ENCODE measurements around the gene PXK.

PXK gene

GRCh38 chr3:58377750-58378149, 45.1 kb downstream of the PXK start:
- Histone ChIP-seq H3K4me1 (ENCODE audit: low read length) (no peaks in the 10 kb centered on the region), H3K4me2 (ENCODE audit: low read depth, low read length) (no peak overlapping the region), H4K20me1 (ENCODE audit: insufficient read depth, low read length) (no peaks in the 10 kb centered on the region), H3K27me3 (replicated peaks; ENCODE audit: insufficient read depth, low read length) (no peaks in the 10 kb centered on the region), H3K9ac (ENCODE audit: low read length) (no peak overlapping the region), H2AFZ (ENCODE audit: low read length) (no peak overlapping the region), H3K4me3 (ENCODE audit: low read length) (no peak overlapping the region), H3K36me3 (replicated peaks; ENCODE audit: insufficient read depth, low read length) (no peaks in the 10 kb centered on the region), H3F3A (ENCODE audit: insufficient read depth, low read length) (no peaks in the 10 kb centered on the region), H3K9me2 (replicated peaks; ENCODE audit: insufficient read depth, low read length) (no peaks in the 10 kb centered on the region), H3K27ac (ENCODE audit: low read length) (no peak overlapping the region), H3K79me2 (ENCODE audit: low read length) (no peaks in the 10 kb centered on the region), H3K9me3 (replicated peaks; ENCODE audit: insufficient read depth, low read length) (no peaks in the 10 kb centered on the region)
- no peak for DNase-seq
- TF ChIP-seq EZH2phosphoT487 (IDR thresholded peaks at IDR 0.05; ENCODE audit: low read length) (no peak), EZH2 (optimal IDR thresholded peaks at IDR 0.05; ENCODE audit: low read depth, low read length) (no peak)
- TF ChIP-seq, protein P1, sequence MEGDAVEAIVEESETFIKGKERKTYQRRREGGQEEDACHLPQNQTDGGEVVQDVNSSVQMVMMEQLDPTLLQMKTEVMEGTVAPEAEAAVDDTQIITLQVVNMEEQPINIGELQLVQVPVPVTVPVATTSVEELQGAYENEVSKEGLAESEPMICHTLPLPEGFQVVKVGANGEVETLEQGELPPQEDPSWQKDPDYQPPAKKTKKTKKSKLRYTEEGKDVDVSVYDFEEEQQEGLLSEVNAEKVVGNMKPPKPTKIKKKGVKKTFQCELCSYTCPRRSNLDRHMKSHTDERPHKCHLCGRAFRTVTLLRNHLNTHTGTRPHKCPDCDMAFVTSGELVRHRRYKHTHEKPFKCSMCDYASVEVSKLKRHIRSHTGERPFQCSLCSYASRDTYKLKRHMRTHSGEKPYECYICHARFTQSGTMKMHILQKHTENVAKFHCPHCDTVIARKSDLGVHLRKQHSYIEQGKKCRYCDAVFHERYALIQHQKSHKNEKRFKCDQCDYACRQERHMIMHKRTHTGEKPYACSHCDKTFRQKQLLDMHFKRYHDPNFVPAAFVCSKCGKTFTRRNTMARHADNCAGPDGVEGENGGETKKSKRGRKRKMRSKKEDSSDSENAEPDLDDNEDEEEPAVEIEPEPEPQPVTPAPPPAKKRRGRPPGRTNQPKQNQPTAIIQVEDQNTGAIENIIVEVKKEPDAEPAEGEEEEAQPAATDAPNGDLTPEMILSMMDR (IDR thresholded peaks at IDR 0.05; ENCODE audit: low read length) = no peak

DNA sequence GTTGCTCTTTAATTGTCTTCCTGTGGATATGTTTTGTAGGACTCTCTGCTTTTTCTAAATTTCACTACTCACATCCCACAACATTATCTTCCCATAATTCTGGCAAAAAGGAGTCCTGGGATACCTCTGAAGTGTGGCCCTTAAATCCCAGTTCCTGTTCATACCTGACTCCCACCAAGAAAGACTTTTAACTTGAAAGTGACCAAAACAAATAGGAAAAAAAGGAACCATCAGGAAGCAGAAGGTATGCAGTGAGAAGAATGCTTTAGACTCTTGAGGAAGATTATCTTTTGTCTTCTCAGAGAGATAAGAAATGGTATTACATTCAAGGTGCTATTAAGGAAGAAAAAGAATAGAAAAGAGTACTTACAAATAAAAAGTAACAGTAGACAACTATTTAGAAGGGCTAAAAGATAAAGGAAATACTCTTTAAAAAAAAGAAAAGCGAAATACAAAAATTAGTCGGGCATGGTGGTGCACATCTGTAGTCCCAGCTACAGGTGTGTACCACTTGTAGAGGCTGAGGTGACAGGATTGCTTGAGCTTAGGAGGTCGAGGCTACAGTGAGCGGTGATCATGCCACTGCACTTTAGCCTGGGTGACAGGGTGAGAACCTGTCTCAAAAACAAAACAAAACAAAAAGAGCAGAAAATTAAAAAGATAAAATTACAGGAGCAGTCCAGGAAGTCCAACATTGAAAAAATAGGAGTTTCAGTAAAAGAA, 46.8 kb downstream of the PXK start:
- no peak for DNase-seq
- no peaks in the 10 kb centered on the region for H3K36me3 ChIP-seq (replicated peaks; ENCODE audit: insufficient read depth, low read length)
- TF ChIP-seq EZH2phosphoT487 (IDR thresholded peaks at IDR 0.05; ENCODE audit: low read length) = no peak
- TF ChIP-seq, protein P1 (IDR thresholded peaks at IDR 0.05; ENCODE audit: low read length) = no peak
- no peak for TF ChIP-seq EZH2 (optimal IDR thresholded peaks at IDR 0.05; ENCODE audit: low read depth, low read length)

GRCh38 chr3:58383476-58383875, 50.8 kb downstream of the PXK start:
- no peaks in the 10 kb centered on the region for H3K27me3 ChIP-seq (replicated peaks; ENCODE audit: insufficient read depth, low read length)
- H3K27ac ChIP-seq (ENCODE audit: low read length) = no peak overlapping the region
- no peak overlapping the region for H2AFZ ChIP-seq (ENCODE audit: low read length)
- H3K9me3 ChIP-seq (replicated peaks; ENCODE audit: insufficient read depth, low read length) = no peaks in the 10 kb centered on the region
- H3F3A ChIP-seq (ENCODE audit: insufficient read depth, low read length) = no peaks in the 10 kb centered on the region
- TF ChIP-seq EZH2phosphoT487 (IDR thresholded peaks at IDR 0.05; ENCODE audit: low read length) (no peak), EZH2 (optimal IDR thresholded peaks at IDR 0.05; ENCODE audit: low read depth, low read length) (no peak)
- TF ChIP-seq, protein P1 (IDR thresholded peaks at IDR 0.05; ENCODE audit: low read length) = no peak
- H3K36me3 ChIP-seq (replicated peaks; ENCODE audit: insufficient read depth, low read length) = no peaks in the 10 kb centered on the region
- DNase-seq = no peak
- no peaks in the 10 kb centered on the region for H4K20me1 ChIP-seq (ENCODE audit: insufficient read depth, low read length)
- no peaks in the 10 kb centered on the region for H3K9me2 ChIP-seq (replicated peaks; ENCODE audit: insufficient read depth, low read length)
- no peak overlapping the region for H3K4me2 ChIP-seq (ENCODE audit: low read depth, low read length)
- no peak overlapping the region for H3K4me3 ChIP-seq (ENCODE audit: low read length)
- H3K4me1 ChIP-seq (ENCODE audit: low read length) = no peaks in the 10 kb centered on the region
- H3K9ac ChIP-seq (ENCODE audit: low read length) = no peak overlapping the region
- no peaks in the 10 kb centered on the region for H3K79me2 ChIP-seq (ENCODE audit: low read length)

More for the DNA sequence above, 46.8 kb downstream of the PXK start:
- H3K79me2 ChIP-seq (ENCODE audit: low read length) = no peaks in the 10 kb centered on the region
- no peak overlapping the region for H3K4me2 ChIP-seq (ENCODE audit: low read depth, low read length)
- H3K9me3 ChIP-seq (replicated peaks; ENCODE audit: insufficient read depth, low read length) = no peaks in the 10 kb centered on the region
- H3K4me1 ChIP-seq (ENCODE audit: low read length) = no peaks in the 10 kb centered on the region
- no peak overlapping the region for H3K9ac ChIP-seq (ENCODE audit: low read length)
- no peak overlapping the region for H2AFZ ChIP-seq (ENCODE audit: low read length)
- H3K27me3 ChIP-seq (replicated peaks; ENCODE audit: insufficient read depth, low read length) = no peaks in the 10 kb centered on the region
- no peak overlapping the region for H3K4me3 ChIP-seq (ENCODE audit: low read length)
- no peaks in the 10 kb centered on the region for H3K9me2 ChIP-seq (replicated peaks; ENCODE audit: insufficient read depth, low read length)
- no peaks in the 10 kb centered on the region for H3F3A ChIP-seq (ENCODE audit: insufficient read depth, low read length)
- no peak overlapping the region for H3K27ac ChIP-seq (ENCODE audit: low read length)
- H4K20me1 ChIP-seq (ENCODE audit: insufficient read depth, low read length) = no peaks in the 10 kb centered on the region
